Neural progenitor cell (in vitro differentiated cells): ENCODE results near the gene LPO.

ENCODE experiments used
- EZH2 ChIP-seq: fragments of 200-600 bp; sonication (generic); IDR thresholded peaks from 2 replicates; pipeline ENCODE4 v1.6.1; 2017; ENCODE audit warnings: antibody characterized with exemption, mild to moderate bottlenecking, moderate library complexity
- EZH2phosphoT487 ChIP-seq: fragments of 200-600 bp; sonication (generic); IDR thresholded peaks from 2 replicates; pipeline ENCODE4 v1.6.1; 2017; ENCODE audit warnings: antibody characterized with exemption
- TF ChIP-seq, protein P1 (sequence below): fragments of 200-600 bp; sonication (generic); IDR thresholded peaks from 2 replicates; pipeline ENCODE4 v1.5.1; 2017; ENCODE audit warnings: antibody characterized with exemption, mild to moderate bottlenecking

DNA sequence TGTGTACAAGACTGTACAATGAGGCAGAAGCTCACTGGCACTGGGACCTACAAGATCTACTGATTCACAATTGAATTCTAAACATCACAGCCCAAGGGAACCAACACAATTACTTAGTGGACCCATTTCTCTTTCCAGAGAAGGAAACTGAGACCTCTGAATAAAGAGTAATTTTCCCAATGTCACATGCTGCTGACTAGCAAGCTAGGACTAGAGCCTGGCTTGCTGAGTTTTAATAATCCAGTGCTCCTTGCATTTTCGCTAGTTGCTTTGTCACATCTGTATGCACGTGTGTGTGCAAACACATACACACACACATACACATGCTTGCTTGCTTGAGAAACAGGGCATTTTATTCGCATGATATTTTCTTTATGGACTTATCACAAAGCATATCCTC lies 3.9 kb upstream of the LPO start:
- TF ChIP-seq, protein P1, sequence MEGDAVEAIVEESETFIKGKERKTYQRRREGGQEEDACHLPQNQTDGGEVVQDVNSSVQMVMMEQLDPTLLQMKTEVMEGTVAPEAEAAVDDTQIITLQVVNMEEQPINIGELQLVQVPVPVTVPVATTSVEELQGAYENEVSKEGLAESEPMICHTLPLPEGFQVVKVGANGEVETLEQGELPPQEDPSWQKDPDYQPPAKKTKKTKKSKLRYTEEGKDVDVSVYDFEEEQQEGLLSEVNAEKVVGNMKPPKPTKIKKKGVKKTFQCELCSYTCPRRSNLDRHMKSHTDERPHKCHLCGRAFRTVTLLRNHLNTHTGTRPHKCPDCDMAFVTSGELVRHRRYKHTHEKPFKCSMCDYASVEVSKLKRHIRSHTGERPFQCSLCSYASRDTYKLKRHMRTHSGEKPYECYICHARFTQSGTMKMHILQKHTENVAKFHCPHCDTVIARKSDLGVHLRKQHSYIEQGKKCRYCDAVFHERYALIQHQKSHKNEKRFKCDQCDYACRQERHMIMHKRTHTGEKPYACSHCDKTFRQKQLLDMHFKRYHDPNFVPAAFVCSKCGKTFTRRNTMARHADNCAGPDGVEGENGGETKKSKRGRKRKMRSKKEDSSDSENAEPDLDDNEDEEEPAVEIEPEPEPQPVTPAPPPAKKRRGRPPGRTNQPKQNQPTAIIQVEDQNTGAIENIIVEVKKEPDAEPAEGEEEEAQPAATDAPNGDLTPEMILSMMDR = no peak
- no peak for TF ChIP-seq EZH2
- TF ChIP-seq EZH2phosphoT487 = no peak
